OCI-LY3 (cell line): ENCODE results near the gene METTL16.

ENCODE experiments used
- H2AFZ ChIP-seq: fragments of 200-600, 300-600 bp; shearing (Covaris generic); 2 replicates; pipeline ENCODE4 v1.6.0; 2014; ENCODE audit warnings: antibody characterized with exemption, low read depth, low read length
- H3K27ac ChIP-seq: fragments of 200-600, 300-600 bp; sonication (generic); 2 replicates; pipeline ENCODE4 v1.5.1; 2014; ENCODE audit warnings: mild to moderate bottlenecking, low read length, moderate library complexity, mixed read lengths
- H3K27me3 ChIP-seq: fragments of 200-600, 300-600 bp; sonication (generic); 2 replicates; pipeline ENCODE4 v1.6.1; 2014; ENCODE audit warnings: low read depth, low read length, mixed read lengths
- H3K36me3 ChIP-seq: fragments of 200-600, 300-600 bp; sonication (generic); replicated peaks from 2 replicates; pipeline ENCODE3; 2014; ENCODE audit warnings: low read depth, low read length, mixed read lengths
- H3K4me1 ChIP-seq: fragments of 300-600, 200-600 bp; sonication (generic); 2 replicates; pipeline ENCODE4 v1.6.1; 2014; ENCODE audit warnings: low read length, mixed read lengths
- H3K4me2 ChIP-seq: fragments of 200-600, 300-600 bp; sonication (generic); 2 replicates; pipeline ENCODE4 v1.6.1; 2014; ENCODE audit warnings: low read length, mixed read lengths
- H3K4me3 ChIP-seq: fragments of 300-600, 200-600 bp; sonication (generic); 2 replicates; pipeline ENCODE4 v1.5.1; 2014; ENCODE audit warnings: antibody characterized with exemption, mild to moderate bottlenecking, low read length, moderate library complexity
- H3K79me2 ChIP-seq: fragments of 300-600, 200-600 bp; shearing (Covaris generic); 2 replicates; pipeline ENCODE4 v1.6.1; 2014; ENCODE audit warnings: mild to moderate bottlenecking, low read length, mixed read lengths
- H3K9ac ChIP-seq: fragments of 300-600, 200-600 bp; shearing (Covaris generic); 2 replicates; pipeline ENCODE4 v1.6.0; 2014; ENCODE audit warnings: mild to moderate bottlenecking, low read length, moderate library complexity
- H3K9me3 ChIP-seq: fragments of 200-600, 300-600 bp; shearing (Covaris generic); 2 replicates; pipeline ENCODE4 v1.6.1; 2014; ENCODE audit warnings: low read length, mixed read lengths; ENCODE audit not compliant: insufficient read depth
- H4K20me1 ChIP-seq: fragments of 200-600, 300-600 bp; sonication (generic); 2 replicates; pipeline ENCODE4 v1.6.1; 2016; ENCODE audit warnings: low read length, mixed read lengths; ENCODE audit not compliant: insufficient read depth
- CTCF ChIP-seq: fragments of 200-600, 300-600 bp; sonication (generic); IDR thresholded peaks from 2 replicates; pipeline ENCODE4 v1.5.1; 2014; ENCODE audit warnings: antibody characterized with exemption, low read length, low read depth
- EZH2phosphoT487 ChIP-seq: fragments of 200-600 bp; shearing (Covaris generic); IDR thresholded peaks from 2 replicates; pipeline ENCODE4 v1.6.1; 2018; ENCODE audit warnings: antibody characterized with exemption, mixed run types, low read depth

METTL16 gene

GRCh38 chr17:2511462-2512369, at the start of gene METTL16:
METTL16 (minus strand) TSS chr17:2511888; CDS start chr17:2502331, 9,557 bp downstream.
- Histone ChIP-seq H3K36me3 (peaks cover 10% of the 10 kb centered on the region), H3K79me2 (peaks cover 39% of the 10 kb centered on the region), H3K27ac (peak within 1 kb of the TSS; percentile 92), H3K4me1 (peaks cover 6% of the 10 kb centered on the region; the same call in 1 of the 2 replicates), H3K4me2 (peak within 1 kb of the TSS; percentile 78), H4K20me1 (no peaks in the 10 kb centered on the region), H3K27me3 (no peaks in the 10 kb centered on the region), H3K4me3 (peak within 1 kb of the TSS; percentile 94), H3K9me3 (no peaks in the 10 kb centered on the region), H2AFZ (peak within 1 kb of the TSS; percentile 93), H3K9ac (peak within 1 kb of the TSS; percentile 81)
- TF ChIP-seq EZH2phosphoT487 (no peak), CTCF (no peak)

GRCh38 chr17:2560658-2561057, 49.0 kb upstream of the METTL16 start:
- Histone ChIP-seq H3K9ac (no peak overlapping the region), H3K9me3 (no peaks in the 10 kb centered on the region), H3K4me3 (no peak overlapping the region), H2AFZ (no peak overlapping the region), H3K4me1 (peaks cover 6% of the 10 kb centered on the region), H3K79me2 (no peaks in the 10 kb centered on the region), H4K20me1 (no peaks in the 10 kb centered on the region), H3K27ac (no peak overlapping the region), H3K36me3 (no peaks in the 10 kb centered on the region), H3K27me3 (no peaks in the 10 kb centered on the region), H3K4me2 (no peak overlapping the region)
- no peak for TF ChIP-seq EZH2phosphoT487
- no peak for TF ChIP-seq CTCF

DNA sequence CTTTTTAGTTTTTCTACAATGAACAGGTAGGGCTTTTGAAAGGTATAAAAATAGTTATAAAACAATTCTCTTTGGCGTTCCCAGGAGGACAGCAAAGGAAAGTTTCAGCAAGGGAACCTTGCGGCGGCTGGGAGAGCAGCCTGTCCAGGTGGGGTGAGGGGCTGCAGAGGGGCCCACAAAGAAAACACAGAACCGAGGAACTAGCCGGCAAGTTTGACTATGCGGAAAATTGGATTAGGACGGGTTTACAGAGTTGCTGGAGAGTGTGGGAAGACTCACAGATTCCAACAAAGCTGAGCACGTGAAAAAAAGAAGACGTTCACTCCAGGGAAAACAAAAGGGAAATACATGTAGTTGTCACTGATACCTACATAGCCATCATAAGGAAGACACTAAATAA, 40.2 kb upstream of the METTL16 start:
- Histone ChIP-seq H4K20me1 (no peaks in the 10 kb centered on the region), H3K4me3 (no peak overlapping the region), H3K9ac (no peak overlapping the region), H3K4me1 (no peaks in the 10 kb centered on the region), H3K4me2 (no peak overlapping the region), H3K79me2 (no peaks in the 10 kb centered on the region), H3K9me3 (no peaks in the 10 kb centered on the region), H3K27me3 (no peaks in the 10 kb centered on the region), H3K27ac (no peak overlapping the region), H3K36me3 (no peaks in the 10 kb centered on the region), H2AFZ (no peak overlapping the region)
- TF ChIP-seq EZH2phosphoT487 (no peak), CTCF (no peak)

GRCh38 chr17:2551493-2551892, 39.8 kb upstream of the METTL16 start:
- Histone ChIP-seq H4K20me1 (no peaks in the 10 kb centered on the region), H3K27ac (no peak overlapping the region), H3K4me2 (no peak overlapping the region), H3K9me3 (no peaks in the 10 kb centered on the region), H3K36me3 (no peaks in the 10 kb centered on the region), H3K79me2 (no peaks in the 10 kb centered on the region), H3K4me3 (no peak overlapping the region), H3K4me1 (no peaks in the 10 kb centered on the region), H3K27me3 (no peaks in the 10 kb centered on the region), H2AFZ (no peak overlapping the region), H3K9ac (no peak overlapping the region)
- no peak for TF ChIP-seq EZH2phosphoT487
- TF ChIP-seq CTCF = no peak
